Neural crest cell (in vitro differentiated cells): ENCODE data around the gene MATCAP1. TPM values are rescaled to one million over a fixed set of nuclear protein-coding genes. Genes with fewer than 3 reads are reported as not detected.

Experiments
- DNase-seq: peaks from one replicate; pipeline ENCODE4 v3.0.0; 2021; ENCODE audit warnings: low read depth, mixed read lengths, low spot score
- H3K27ac Mint-ChIP-seq: one replicate; pipeline ENCODE4 v1.8.0; 2021; ENCODE audit warnings: mild to moderate bottlenecking, mixed read lengths; ENCODE audit not compliant: unreplicated experiment
- H3K27me3 Mint-ChIP-seq: 2 replicates; pipeline ENCODE4 v1.8.0; 2021; ENCODE audit warnings: low read depth, mild to moderate bottlenecking, mixed read lengths
- H3K36me3 Mint-ChIP-seq: 2 replicates; pipeline ENCODE4 v1.8.0; 2021; ENCODE audit warnings: low read depth, mild to moderate bottlenecking, mixed read lengths
- H3K4me1 Mint-ChIP-seq: 2 replicates; pipeline ENCODE4 v1.8.0; 2021; ENCODE audit warnings: mixed read lengths
- H3K4me3 Mint-ChIP-seq: one replicate; pipeline ENCODE4 v1.8.0; 2021; ENCODE audit warnings: mild to moderate bottlenecking, mixed read lengths
- H3K9me3 Mint-ChIP-seq: 2 replicates; pipeline ENCODE4 v1.8.0; 2021; ENCODE audit warnings: mixed read lengths
- total RNA-seq: library from RNA; stranded (reverse); gene quantifications from 2 replicates; pipeline ENCODE4 v1.2.1, GENCODE V29; 2021
- TF ChIP-seq, protein P1 (sequence below): fragments of 200-600 bp; sonication (generic); conservative IDR thresholded peaks from 2 replicates; pipeline ENCODE4 v1.5.0; 2021; ENCODE audit warnings: antibody characterized with exemption, mild to moderate bottlenecking

The MATCAP1 gene
- total RNA-seq, 1 donor from 2014 or later, result 97.7 TPM

GRCh38 chr16:67169011-67169451, 14.7 kb downstream of the MATCAP1 start:
- H3K9me3 Mint-ChIP-seq, result no peaks in the 10 kb centered on the region
- no peak for DNase-seq
- peak overlapping the region; percentile 88 for H3K4me3 Mint-ChIP-seq

GRCh38 chr16:67167588-67167987, 16.2 kb downstream of the MATCAP1 start:
- peaks cover 20% of the 10 kb centered on the region for H3K4me1 Mint-ChIP-seq
- no peak overlapping the region for H3K4me3 Mint-ChIP-seq
- TF ChIP-seq, protein P1, sequence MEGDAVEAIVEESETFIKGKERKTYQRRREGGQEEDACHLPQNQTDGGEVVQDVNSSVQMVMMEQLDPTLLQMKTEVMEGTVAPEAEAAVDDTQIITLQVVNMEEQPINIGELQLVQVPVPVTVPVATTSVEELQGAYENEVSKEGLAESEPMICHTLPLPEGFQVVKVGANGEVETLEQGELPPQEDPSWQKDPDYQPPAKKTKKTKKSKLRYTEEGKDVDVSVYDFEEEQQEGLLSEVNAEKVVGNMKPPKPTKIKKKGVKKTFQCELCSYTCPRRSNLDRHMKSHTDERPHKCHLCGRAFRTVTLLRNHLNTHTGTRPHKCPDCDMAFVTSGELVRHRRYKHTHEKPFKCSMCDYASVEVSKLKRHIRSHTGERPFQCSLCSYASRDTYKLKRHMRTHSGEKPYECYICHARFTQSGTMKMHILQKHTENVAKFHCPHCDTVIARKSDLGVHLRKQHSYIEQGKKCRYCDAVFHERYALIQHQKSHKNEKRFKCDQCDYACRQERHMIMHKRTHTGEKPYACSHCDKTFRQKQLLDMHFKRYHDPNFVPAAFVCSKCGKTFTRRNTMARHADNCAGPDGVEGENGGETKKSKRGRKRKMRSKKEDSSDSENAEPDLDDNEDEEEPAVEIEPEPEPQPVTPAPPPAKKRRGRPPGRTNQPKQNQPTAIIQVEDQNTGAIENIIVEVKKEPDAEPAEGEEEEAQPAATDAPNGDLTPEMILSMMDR, result no peak
- H3K27ac Mint-ChIP-seq, result no peak overlapping the region
- no peaks in the 10 kb centered on the region for H3K9me3 Mint-ChIP-seq
- peaks cover 90% of the 10 kb centered on the region for H3K27me3 Mint-ChIP-seq
- DNase-seq, result no peak
- no peaks in the 10 kb centered on the region for H3K36me3 Mint-ChIP-seq

More at GRCh38 chr16:67169011-67169451, 14.7 kb downstream of the MATCAP1 start:
- Mint-ChIP-seq H3K4me1 (peaks cover 31% of the 10 kb centered on the region), H3K36me3 (no peaks in the 10 kb centered on the region), H3K27ac (no peak overlapping the region), H3K27me3 (peaks cover 88% of the 10 kb centered on the region)
- TF ChIP-seq, protein P1, result no peak

GRCh38 chr16:67166598-67167168, 17.1 kb downstream of the MATCAP1 start:
- TF ChIP-seq, protein P1, result no peak
- Mint-ChIP-seq H3K27me3 (peaks cover 94% of the 10 kb centered on the region), H3K9me3 (no peaks in the 10 kb centered on the region), H3K27ac (no peak overlapping the region), H3K4me1 (peaks cover 18% of the 10 kb centered on the region), H3K36me3 (no peaks in the 10 kb centered on the region), H3K4me3 (peak overlapping the region; percentile 57)
- no peak for DNase-seq

DNA sequence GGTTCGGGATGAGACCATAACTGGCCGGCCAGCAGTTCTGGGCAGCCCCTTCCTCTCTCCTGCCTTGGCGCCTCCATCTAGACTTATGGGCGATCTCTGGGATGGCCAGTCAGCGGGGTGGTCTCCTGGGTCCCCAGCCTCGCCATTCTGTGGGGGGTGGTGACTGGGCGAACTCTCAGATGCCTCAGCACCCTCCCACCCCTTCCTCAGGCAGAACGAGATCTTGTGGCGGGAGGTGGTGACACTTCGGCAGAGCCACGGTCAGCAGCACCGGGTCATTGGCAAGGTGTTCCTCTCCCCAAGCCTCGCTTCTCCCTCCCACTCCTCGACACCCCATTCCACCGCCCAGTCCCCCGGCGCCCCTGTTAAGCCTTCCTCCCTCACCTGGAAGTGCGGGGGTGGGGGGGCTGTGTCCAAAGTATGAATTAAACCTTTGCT, 17.6 kb downstream of the MATCAP1 start:
- H3K4me3 Mint-ChIP-seq, result no peak overlapping the region
- H3K4me1 Mint-ChIP-seq, result peaks cover 13% of the 10 kb centered on the region
- H3K27ac Mint-ChIP-seq, result no peak overlapping the region
- no peaks in the 10 kb centered on the region for H3K36me3 Mint-ChIP-seq
- H3K27me3 Mint-ChIP-seq, result peaks cover 94% of the 10 kb centered on the region
- TF ChIP-seq, protein P1, result no peak
- DNase-seq, result no peak
- no peaks in the 10 kb centered on the region for H3K9me3 Mint-ChIP-seq

DNA sequence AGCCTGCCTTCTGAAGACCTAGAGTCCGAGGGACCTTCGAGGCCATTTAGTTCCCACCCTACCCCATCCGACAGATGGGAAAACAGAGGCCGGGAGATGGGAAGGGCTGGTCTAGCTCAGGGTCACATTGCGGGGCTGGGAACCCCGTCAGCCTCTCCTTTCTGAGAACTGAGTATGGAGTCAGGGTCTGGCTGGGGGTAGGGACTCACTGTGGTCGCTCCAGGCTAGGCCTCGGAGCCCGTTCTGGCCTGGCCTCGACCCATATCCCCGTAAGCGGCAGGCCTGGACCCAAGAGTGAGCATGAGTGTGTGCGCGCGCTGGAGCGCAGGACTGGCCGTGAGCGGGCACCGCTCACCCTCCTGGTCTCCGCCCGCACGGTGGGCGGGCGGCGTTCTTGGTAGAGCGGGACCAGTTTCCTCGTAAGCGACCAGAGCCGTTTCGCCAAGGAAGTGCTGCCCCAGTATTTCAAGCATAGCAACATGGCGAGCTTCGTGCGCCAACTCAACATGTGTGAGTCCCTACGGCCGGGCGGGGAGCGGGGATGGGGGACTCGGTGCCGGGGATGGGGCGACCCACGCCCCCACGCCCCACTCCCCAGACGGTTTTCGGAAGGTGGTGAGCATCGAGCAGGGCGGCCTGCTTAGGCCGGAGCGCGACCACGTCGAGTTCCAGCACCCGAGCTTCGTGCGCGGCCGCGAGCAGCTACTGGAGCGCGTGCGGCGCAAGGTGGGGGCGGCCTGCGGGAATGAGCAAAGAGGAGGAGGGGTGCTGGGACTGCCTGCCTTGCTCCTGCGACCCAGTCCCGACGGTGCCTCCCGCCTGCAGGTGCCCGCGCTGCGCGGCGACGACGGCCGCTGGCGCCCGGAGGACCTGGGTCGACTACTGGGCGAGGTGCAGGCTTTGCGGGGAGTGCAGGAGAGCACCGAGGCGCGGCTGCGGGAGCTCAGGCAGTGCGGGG, 18.4 kb downstream of the MATCAP1 start:
- no peak overlapping the region for H3K27ac Mint-ChIP-seq
- H3K4me3 Mint-ChIP-seq, result peak overlapping the region; percentile 57
- H3K4me1 Mint-ChIP-seq, result peaks cover 14% of the 10 kb centered on the region
- no peaks in the 10 kb centered on the region for H3K36me3 Mint-ChIP-seq
- H3K9me3 Mint-ChIP-seq, result no peaks in the 10 kb centered on the region
- peaks cover 96% of the 10 kb centered on the region for H3K27me3 Mint-ChIP-seq
- DNase-seq, result no peak
- TF ChIP-seq, protein P1, result no peak
